Activated CD4-positive, alpha-beta T cell treated with anti-CD3 and anti-CD28 coated beads, Interleukin-2, amount 50 U/mL, for 4 hours (primary cell): Measurements from ENCODE around the gene RASSF4.

ENCODE experiments used
- DNase-seq, 2 experiments: peaks; one replicate each; pipeline ENCODE4 v3.0.0-alpha.2; 2020

RASSF4 gene

GRCh38 chr10:44976352-44977198 lies 17.0 kb downstream of the RASSF4 start:
- DNase-seq: no peak

- no peak for DNase-seq
Measured at GRCh38 chr10:44977287-44978212, 17.9 kb downstream of the RASSF4 start.

GRCh38 chr10:44978213-44978569 lies 18.6 kb downstream of the RASSF4 start:
- no peak for DNase-seq

GRCh38 chr10:44978570-44979280 lies 19.1 kb downstream of the RASSF4 start, which contains the start of gene DEPP1:
Gene DEPP1 (minus strand): TSS chr10:44978809. CDS start chr10:44978030, 779 bp downstream.
- DNase-seq: no peak

- no peak for DNase-seq
Measured at GRCh38 chr10:44979281-44980191, 19.9 kb downstream of the RASSF4 start.

- no peak for DNase-seq
Measured at GRCh38 chr10:44980309-44981171, 20.9 kb downstream of the RASSF4 start.

GRCh38 chr10:44981172-44982113 lies 21.8 kb downstream of the RASSF4 start:
- no peak for DNase-seq

GRCh38 chr10:44982114-44982460 lies 22.5 kb downstream of the RASSF4 start:
- no peak for DNase-seq

- no peak for DNase-seq
Measured at GRCh38 chr10:44982496-44982895, 22.9 kb downstream of the RASSF4 start.

- DNase-seq: no peak
Measured at GRCh38 chr10:44983066-44983894, 23.7 kb downstream of the RASSF4 start.

GRCh38 chr10:44983895-44984278 lies 24.3 kb downstream of the RASSF4 start:
- DNase-seq: no peak

- no peak for DNase-seq
Measured at GRCh38 chr10:44984671-44985101, 25.1 kb downstream of the RASSF4 start.

GRCh38 chr10:44985175-44985681 lies 25.6 kb downstream of the RASSF4 start:
- DNase-seq: no peak

- no peak for DNase-seq
Measured at GRCh38 chr10:44986179-44986578, 26.6 kb downstream of the RASSF4 start.

GRCh38 chr10:44986670-44987069 lies 27.1 kb downstream of the RASSF4 start:
- no peak for DNase-seq

- no peak for DNase-seq
Measured at GRCh38 chr10:44988957-44989585, 29.5 kb downstream of the RASSF4 start.

GRCh38 chr10:44989597-44990301 lies 30.1 kb downstream of the RASSF4 start:
- no peak for DNase-seq

GRCh38 chr10:44990302-44990655 lies 30.7 kb downstream of the RASSF4 start:
- no peak for DNase-seq
